CD4-positive, alpha-beta T cell treated with Interleukin-6 for 4 hours (primary cell): ENCODE data around the gene ARHGEF4.
A peak's percentile ranks its signal among the peaks of the same experiment; 100 is the strongest.

Experiments
- DNase-seq: peaks from one replicate; pipeline ENCODE4 v3.0.0-alpha.2; 2020; ENCODE audit warnings: mixed read lengths

ARHGEF4 gene, protein sequence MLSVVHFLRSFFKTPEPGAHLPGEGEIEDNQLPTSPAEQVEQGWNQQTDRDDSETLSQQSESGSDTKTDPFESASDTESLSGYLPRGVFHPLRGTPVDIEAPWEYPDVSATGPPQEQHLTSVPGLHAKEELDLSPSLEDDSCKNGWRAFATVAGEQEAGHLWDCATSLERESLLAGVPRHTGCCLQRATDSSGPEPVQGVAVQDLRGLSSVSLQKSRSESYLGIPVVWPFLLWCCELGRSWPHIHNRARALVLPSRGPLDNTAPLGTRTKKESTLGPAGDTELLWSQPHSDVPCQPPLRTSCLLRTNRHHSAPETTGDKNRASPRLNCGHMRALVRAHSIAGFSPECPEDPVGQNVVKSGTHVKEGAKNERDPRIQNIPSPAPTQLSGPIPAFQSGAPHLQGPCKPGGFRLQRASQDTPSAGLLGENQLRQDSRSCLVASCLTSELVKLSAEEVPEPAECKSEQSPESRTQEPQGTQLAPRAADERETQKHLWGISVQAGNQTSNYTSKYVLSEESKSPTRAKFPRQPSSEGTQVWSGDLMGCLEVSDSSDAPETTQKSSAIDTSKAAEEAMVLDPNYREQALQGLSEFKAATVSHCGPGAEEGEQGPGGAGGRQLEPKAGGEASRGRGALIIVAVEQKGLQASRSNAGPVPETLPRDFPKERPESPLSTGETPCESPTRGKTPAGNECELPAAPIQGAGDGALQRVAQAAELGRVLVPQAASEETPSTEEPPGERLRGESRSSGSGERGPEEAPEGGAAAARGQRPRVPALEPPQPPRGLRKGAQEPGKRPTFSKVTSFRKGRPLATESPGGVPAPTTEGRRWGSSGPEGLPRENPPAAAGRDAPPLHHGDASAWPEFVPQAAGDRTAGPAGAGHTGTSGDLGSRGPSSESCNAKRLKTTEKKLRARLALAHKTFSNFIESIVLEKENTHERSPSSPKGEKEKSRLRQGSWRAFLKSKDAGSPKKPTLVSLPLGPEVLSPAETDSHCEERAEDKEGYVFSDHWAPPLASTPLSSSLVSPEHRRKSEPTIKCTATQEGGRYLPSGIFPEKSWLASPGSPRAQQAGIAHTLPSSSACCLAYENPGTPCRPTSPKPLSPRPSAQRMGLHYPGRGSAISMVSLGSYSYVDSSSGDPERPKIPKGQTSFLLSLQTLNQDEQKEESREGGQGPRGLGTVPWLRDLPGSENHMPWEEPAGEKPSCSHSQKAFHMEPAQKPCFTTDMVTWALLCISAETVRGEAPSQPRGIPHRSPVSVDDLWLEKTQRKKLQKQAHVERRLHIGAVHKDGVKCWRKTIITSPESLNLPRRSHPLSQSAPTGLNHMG (N-terminal part only)

DNA sequence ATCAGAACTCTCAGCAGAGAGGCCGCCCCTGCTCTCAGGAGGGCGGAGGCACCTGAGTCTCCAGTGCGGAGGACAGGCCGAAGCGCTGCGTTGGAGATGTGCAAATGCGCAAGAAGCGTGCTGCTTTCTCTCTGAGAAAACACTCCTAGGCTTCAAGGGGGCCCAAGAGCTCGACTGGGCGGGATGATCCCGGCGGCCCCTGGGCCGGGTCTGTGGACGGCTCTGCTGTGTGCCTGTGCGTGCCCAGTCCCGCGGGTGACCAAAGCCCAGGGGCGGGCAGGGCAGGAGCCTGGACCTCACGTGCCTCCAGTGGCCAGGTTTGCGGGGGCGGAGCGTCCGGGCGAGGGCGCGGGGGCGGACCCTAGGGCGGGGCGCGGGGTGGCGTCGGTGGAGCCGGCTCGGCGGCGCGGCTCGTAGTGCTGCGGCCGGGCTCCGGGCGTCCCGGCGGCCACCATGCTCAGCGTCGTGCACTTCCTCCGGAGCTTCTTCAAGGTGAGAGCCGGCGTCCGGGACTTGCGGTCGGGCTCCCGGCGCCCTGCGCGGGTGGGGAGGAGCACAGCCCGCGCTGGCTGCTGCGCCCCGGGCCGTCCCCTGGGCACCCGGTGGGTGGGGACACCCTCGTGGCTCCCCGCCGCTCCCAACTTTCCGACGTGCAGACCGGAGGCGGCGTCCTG lies at the start of gene ARHGEF4:
Gene ARHGEF4 (plus strand): TSS at position 414 of the 674 bp plus-strand sequence. CDS start 40 bp downstream, at position 454.
- peak; percentile 12 for DNase-seq

DNA sequence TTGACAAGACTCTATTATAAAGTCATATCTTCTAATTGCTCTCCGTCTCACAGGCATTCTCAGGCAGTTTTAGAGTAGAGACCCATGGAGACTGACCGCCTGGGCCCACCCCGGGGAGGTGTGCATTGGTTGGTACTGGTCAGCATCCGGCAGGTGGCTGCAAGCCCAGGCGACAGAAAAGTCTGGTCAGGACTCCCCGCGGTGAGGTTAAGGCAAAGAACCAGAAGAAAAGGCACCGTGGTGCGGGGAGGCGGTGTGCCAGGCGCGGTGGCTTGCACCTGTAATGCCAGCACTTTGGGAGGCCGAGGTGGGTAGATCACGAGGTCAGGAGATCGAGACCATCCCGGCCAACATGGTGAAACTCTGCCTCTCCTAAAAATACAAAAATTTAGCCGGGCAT lies 48.9 kb upstream of the ARHGEF4 start:
- DNase-seq, result no peak

DNA sequence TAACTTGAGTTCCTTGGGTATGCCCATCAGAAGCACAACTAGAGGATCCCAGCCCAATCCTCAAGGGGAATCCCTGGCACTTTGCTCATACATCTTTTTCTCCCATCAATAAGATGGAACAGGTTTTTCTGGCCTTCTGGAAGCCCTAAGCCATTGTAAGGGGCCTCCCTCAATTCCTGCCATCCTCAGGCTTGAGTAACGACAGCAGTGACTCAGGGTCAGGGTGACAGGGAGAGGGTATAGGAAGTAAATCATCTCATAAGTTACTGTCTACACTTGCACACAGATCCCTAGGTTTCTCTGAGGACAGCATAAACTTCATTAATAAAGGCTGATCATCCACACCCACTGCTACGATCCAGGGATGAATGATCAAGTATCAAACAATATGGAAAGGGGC lies 46.4 kb upstream of the ARHGEF4 start:
- DNase-seq, result no peak

GRCh38 chr2:130790804-130791616 lies 45.7 kb upstream of the ARHGEF4 start:
- no peak for DNase-seq

DNA sequence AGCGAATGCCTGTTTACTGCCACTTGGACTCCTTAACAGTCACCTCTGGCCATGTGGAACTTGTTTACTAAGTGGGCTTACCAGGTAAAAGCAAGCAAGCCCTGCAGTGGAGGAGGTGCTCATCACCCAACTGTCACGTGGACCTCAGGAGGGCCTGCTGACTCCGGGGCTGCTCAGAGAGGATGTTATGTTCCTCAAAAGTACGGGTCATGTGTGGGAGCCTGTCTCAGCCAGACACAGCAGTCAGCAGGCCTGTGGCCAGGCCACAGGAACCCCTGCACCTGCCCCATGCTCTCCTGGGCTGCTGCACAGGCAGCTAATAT lies 45.1 kb upstream of the ARHGEF4 start:
- DNase-seq, result no peak

- no peak for DNase-seq
Observed at GRCh38 chr2:130795431-130795830, 41.3 kb upstream of the ARHGEF4 start.

DNA sequence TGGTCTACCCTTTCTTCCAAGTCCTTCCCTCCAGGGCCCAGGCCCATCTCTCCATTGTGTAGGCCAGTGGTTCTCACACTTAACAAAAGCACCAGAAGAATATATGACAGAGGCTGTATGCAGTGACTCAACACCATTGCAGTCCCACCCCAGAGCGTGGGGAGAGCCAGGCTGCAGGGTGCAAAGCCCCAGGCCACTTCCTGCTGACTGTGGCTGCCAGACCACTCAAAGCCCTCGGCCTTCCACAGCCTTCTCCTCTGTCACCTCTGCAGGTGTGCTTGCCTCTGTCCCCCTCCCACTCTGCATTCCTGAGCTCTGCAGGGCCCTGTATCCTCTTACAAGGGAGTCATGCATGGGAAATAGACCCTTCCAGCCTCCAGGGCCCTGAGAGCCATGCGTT lies 40.4 kb upstream of the ARHGEF4 start:
- no peak for DNase-seq

DNA sequence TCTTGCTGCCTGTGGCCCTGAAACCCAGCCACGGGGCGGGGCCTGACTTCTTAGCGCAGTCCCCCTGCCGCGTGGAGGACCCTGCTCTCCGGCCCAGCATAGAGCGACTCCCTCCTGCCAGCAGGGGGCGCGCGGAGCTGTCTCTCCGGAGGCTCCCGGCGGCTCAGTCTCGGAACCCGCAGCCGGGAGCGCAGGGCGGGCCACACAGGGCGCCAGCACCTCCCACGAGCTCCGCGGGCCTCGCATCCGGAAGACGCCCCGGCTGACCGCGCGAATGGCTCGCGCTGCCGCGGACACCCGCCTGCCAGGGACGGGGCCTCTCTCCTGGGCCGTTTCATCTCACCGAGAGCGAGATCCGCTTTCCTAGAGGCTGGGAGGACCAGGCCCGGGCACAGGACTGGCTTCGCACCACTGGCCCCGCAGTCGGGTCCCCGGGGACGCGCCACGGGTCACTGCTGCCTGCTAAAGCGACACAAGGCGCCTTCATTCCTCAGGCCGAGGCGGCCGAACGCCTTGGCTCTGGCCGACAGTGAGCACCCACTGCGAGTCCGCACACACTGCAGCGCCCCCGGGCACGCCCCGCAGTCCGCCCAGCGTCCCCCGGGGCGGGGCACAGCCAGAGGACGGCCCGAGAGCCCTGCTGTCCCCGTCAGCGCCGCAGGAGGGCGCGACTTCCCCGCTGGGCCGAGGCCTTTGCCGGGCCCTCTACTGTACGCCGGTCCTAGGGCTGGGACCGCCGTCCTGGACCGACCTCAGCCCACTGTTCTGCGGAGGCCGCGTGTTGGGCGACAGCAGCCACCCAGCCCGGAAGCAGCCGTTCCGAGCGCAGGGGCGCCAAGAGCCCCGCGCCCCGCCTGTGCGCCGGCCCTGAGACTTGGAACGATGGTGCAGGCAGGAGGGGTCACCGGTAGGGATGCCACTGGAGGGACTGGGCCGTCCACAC lies 39.0 kb upstream of the ARHGEF4 start:
- peak; percentile 95 for DNase-seq

GRCh38 chr2:130798472-130799218 lies 38.1 kb upstream of the ARHGEF4 start:
- no peak for DNase-seq

- no peak for DNase-seq
Observed at GRCh38 chr2:130799295-130799694, 37.4 kb upstream of the ARHGEF4 start.

- DNase-seq, result no peak
Observed at GRCh38 chr2:130805613-130806012, 31.1 kb upstream of the ARHGEF4 start.

DNA sequence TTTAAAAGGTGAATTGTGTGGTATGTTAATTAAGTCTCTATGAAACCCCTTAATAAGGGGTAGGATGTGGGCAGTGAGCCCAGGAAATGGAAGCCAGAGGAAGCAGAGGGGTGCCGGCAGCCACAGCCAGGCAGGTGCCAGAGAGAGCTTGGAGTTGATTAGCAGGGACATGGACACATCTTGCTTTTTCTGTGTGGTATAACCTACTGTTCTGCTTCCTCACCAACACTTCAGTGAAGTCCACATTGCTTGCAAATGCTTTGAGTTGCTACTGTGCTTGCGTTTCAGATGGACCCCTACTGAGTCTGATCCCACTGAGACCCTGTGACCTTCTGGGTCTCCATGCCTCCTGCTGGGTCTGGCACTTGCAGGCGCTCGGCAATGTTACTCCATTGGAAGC lies 30.3 kb upstream of the ARHGEF4 start:
- DNase-seq, result no peak

GRCh38 chr2:130807659-130808385 lies 28.9 kb upstream of the ARHGEF4 start:
- DNase-seq, result no peak

- DNase-seq, result no peak
Observed at GRCh38 chr2:130808482-130809268, 28.0 kb upstream of the ARHGEF4 start.

DNA sequence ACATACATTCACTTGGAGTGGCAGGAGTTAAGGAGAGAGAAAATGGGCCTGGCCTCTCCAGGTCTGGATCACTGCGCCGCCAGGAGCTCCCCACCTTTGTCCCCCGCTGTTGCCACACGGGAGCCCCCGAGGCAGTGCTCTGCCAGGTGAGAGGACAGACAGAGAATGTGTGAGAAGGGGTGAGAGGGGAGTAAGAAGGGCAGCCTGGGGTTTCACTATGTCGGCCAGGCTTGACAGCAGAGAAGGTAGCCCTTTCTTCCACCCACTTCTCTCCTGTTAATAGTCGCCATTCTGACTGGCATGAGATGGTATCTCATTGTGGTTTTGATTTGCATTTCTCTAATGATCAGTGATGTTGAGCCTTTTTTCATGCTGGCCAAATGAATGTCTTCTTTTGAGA lies 26.2 kb upstream of the ARHGEF4 start:
- DNase-seq, result no peak

DNA sequence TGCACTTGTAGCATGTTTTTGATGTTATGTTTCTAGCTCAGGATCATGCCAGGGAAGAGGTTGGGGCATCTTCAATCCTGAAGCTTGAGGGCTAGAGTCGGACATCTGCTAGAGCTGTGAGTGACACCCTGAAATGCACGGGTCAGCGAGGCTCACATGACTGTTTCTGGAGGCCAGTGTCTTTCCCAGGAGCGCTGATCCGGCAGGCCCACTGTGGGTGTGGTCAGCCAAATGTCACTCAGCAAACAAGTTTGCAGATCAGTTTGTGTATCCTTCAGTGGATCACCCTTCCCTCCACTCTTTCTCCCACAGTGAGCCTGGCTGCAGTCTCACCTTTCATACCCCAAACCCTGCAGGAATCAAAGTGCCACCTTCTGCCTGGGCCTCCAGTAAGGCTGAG lies 23.0 kb upstream of the ARHGEF4 start:
- DNase-seq, result no peak

GRCh38 chr2:130814931-130815680 lies 21.6 kb upstream of the ARHGEF4 start:
- no peak for DNase-seq
